NCI-H128 (cell line): ENCODE results near the gene CELA2A.

ENCODE experiments used
- DNase-seq: peaks from one replicate; lab custom pipeline; 2025; ENCODE audit not compliant: unreplicated experiment; lab: John Stamatoyannopoulos, UW

The CELA2A gene

GRCh38 chr1:15456313-15456954 is at the start of gene CELA2A:
Gene CELA2A (plus strand): TSS chr1:15456732. CDS start chr1:15456754, 22 bp downstream.
- DNase-seq, result no peak

GRCh38 chr1:15407580-15407979 is 49.0 kb upstream of the CELA2A start:
- no peak for DNase-seq

- DNase-seq, result no peak
These were observed 47.6 kb upstream of the CELA2A start for GRCh38 chr1:15408890-15409387.

- peak; percentile 84 for DNase-seq
These were observed 46.9 kb upstream of the CELA2A start, which contains the start of gene EFHD2 for GRCh38 chr1:15409388-15410222. Gene EFHD2 (plus strand): TSS chr1:15409888. CDS start chr1:15409972, 84 bp downstream.

GRCh38 chr1:15410223-15410883 is 46.2 kb upstream of the CELA2A start:
- no peak for DNase-seq

GRCh38 chr1:15410884-15411245 is 45.7 kb upstream of the CELA2A start:
- no peak for DNase-seq

- no peak for DNase-seq
These were observed 44.9 kb upstream of the CELA2A start for GRCh38 chr1:15411593-15412137.

GRCh38 chr1:15412175-15412800 is 44.2 kb upstream of the CELA2A start:
- DNase-seq, result no peak

GRCh38 chr1:15412843-15413242 is 43.7 kb upstream of the CELA2A start:
- DNase-seq, result no peak

- DNase-seq, result no peak
These were observed 42.7 kb upstream of the CELA2A start for GRCh38 chr1:15413563-15414444.

- no peak for DNase-seq
These were observed 42.0 kb upstream of the CELA2A start for GRCh38 chr1:15414445-15414983.

GRCh38 chr1:15417059-15417934 is 39.2 kb upstream of the CELA2A start:
- DNase-seq, result no peak

- DNase-seq, result no peak
These were observed 37.6 kb upstream of the CELA2A start for GRCh38 chr1:15418806-15419515.

GRCh38 chr1:15420853-15421465 is 35.6 kb upstream of the CELA2A start:
- no peak for DNase-seq

- no peak for DNase-seq
These were observed 33.7 kb upstream of the CELA2A start for GRCh38 chr1:15422871-15423270.

- DNase-seq, result no peak
These were observed 33.0 kb upstream of the CELA2A start for GRCh38 chr1:15423355-15424077.

GRCh38 chr1:15424146-15424667 is 32.3 kb upstream of the CELA2A start:
- DNase-seq, result peak; percentile 80
